ENCODE measurements around the gene HAVCR1.

The HAVCR1 gene

GRCh38 chr5:156981481-156981880, 77.4 kb downstream of the HAVCR1 start:
- TF ChIP-seq EZH2phosphoT487 (IDR thresholded peaks at IDR 0.05; ENCODE audit: borderline replicate concordance) (no peak), CTCF (conservative IDR thresholded peaks at IDR 0.05; ENCODE audit: low read length) (no peak)
- H3F3A ChIP-seq (ENCODE audit: low read depth), result no peaks in the 10 kb centered on the region
- no peak overlapping the region for H2AFZ ChIP-seq (ENCODE audit: low read length)
- no peaks in the 10 kb centered on the region for H3K4me1 ChIP-seq (ENCODE audit: insufficient read depth, low read length, poor library complexity, severe bottlenecking)
- H3K9me3 ChIP-seq (ENCODE audit: insufficient read depth, low read depth, low read length), result no peaks in the 10 kb centered on the region
- no peaks in the 10 kb centered on the region for H3K9me2 ChIP-seq (replicated peaks; ENCODE audit: low read depth, low read length)
- no peaks in the 10 kb centered on the region for H4K20me1 ChIP-seq (ENCODE audit: insufficient read depth, low read length, poor library complexity, severe bottlenecking)
- H3K27me3 ChIP-seq (ENCODE audit: insufficient read depth, low read length, poor library complexity, severe bottlenecking), result no peaks in the 10 kb centered on the region
- H3K4me3 ChIP-seq (ENCODE audit: low read length, poor library complexity, severe bottlenecking), result no peak overlapping the region
- H3K4me2 ChIP-seq (ENCODE audit: low read depth, low read length, poor library complexity, severe bottlenecking), result no peak overlapping the region
- no peaks in the 10 kb centered on the region for H3K36me3 ChIP-seq (ENCODE audit: insufficient read depth, low read length)
- H3K9ac ChIP-seq (ENCODE audit: low read depth, low read length, poor library complexity, severe bottlenecking), result no peak overlapping the region
- H3K79me2 ChIP-seq (ENCODE audit: insufficient read depth, low read length), result no peaks in the 10 kb centered on the region

Data from Loucy (cell line).